BLaER1 treated with 17β-estradiol and CSF1 and Interleukin-3, amounts not matched to agents 10 nM and 100 nM (cell line): ENCODE results near the gene PLK3.

Experiments used
- H3K27ac ChIP-seq, 11 experiments: shearing (Covaris generic); formaldehyde crosslinking; 2 replicates each; pipeline ENCODE4 v1.8.1; 2022
- H3K27me3 ChIP-seq, 11 experiments: shearing (Covaris generic); formaldehyde crosslinking; 2 replicates each; pipeline ENCODE4 v1.8.1; 2022
- H3K36me3 ChIP-seq, 11 experiments: shearing (Covaris generic); formaldehyde crosslinking; 2 replicates each; pipeline ENCODE4 v1.8.1; 2022
- H3K4me1 ChIP-seq, 10 experiments: shearing (Covaris generic); formaldehyde crosslinking; 2 replicates each; pipeline ENCODE4 v1.8.1; 2022
- H3K4me2 ChIP-seq, 11 experiments: shearing (Covaris generic); formaldehyde crosslinking; 2 replicates each; pipeline ENCODE4 v1.8.1; 2022
- H3K4me3 ChIP-seq, 10 experiments: shearing (Covaris generic); formaldehyde crosslinking; 2 replicates each; pipeline ENCODE4 v1.8.1; 2022
- H3K9ac ChIP-seq, 11 experiments: shearing (Covaris generic); formaldehyde crosslinking; 2 replicates each; pipeline ENCODE4 v1.8.1; 2022
- H3K9me3 ChIP-seq, 11 experiments: shearing (Covaris generic); formaldehyde crosslinking; replicated peaks in 1 of 11; 2 replicates each; pipeline ENCODE4 v1.8.1; 2022
- H4K20me1 ChIP-seq, 11 experiments: shearing (Covaris generic); formaldehyde crosslinking; 2 replicates each; pipeline ENCODE4 v1.8.1; 2022
- Cebpa-rat ChIP-seq, 11 experiments: shearing (Covaris generic); IDR thresholded peaks; 2 replicates each; pipeline ENCODE4 v1.8.1; 2022

PLK3 gene

DNA sequence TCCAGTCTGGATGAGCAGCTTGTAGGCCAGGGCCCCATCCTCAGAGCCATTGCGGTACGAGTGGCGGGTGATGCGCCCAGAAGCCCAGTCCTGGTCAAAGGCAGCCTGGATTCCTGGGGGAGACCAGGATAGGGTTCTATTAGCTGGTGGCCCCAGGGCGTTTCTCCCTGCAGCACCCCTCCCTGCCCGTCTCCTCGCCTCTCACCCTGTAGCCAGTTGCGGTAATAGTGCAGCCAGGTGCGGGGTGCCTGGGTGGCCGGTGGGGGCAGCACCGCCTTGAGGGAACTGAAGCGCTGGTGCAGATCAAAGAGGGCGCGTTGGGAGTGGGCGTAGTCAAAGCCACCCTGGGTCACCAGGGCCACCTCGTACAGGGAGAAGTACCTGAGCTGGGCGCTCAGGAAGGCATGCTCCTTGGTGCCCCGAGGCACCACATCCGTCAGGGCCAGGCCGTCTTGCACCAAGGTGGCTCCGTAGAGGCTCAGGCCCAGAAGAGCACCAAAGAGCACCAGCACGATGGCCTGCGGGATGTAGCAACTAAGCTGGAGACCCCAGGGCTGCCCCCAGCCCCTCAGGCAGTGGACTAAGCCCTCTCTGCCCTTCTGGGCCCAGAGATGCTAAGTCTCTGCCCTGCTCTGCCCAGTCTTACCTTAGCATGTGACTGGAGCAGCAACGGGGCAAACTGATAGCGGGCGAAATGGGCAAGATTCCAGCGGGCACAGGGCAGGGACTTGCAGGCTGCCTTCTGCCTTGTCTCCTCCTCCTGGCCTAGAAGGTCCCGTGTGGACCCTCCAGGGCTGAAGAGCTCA lies 27.2 kb downstream of the PLK3 start:
- Histone ChIP-seq H3K36me3 (no peaks in the 10 kb centered on the region), H3K9ac (0 out of 22 replicates have a peak overlapping the region, but pooled peaks of 1 of the 11 experiments have one; percentile 17), H3K27ac (peak overlapping the region in 2 of 11 experiments; percentile 28 to 32; a peak in 3 of 22 replicates), H3K4me3 (no peak overlapping the region), H3K4me2 (peak overlapping the region in 7 of 11 experiments; percentile 6 to 84 (median 46); a peak in 11 of 22 replicates), H3K27me3 (no peaks in the 10 kb centered on the region), H3K4me1 (peaks cover 21 to 55% (median 37%) of the 10 kb centered on the region in 10 experiments), H4K20me1 (no peaks in the 10 kb centered on the region), H3K9me3 (peaks cover 0 to 12% (median 0%) of the 10 kb centered on the region in 11 experiments; a peak in 4 of 22 replicates)
- TF ChIP-seq Cebpa-rat (IDR thresholded peaks at IDR 0.05): no peak

DNA sequence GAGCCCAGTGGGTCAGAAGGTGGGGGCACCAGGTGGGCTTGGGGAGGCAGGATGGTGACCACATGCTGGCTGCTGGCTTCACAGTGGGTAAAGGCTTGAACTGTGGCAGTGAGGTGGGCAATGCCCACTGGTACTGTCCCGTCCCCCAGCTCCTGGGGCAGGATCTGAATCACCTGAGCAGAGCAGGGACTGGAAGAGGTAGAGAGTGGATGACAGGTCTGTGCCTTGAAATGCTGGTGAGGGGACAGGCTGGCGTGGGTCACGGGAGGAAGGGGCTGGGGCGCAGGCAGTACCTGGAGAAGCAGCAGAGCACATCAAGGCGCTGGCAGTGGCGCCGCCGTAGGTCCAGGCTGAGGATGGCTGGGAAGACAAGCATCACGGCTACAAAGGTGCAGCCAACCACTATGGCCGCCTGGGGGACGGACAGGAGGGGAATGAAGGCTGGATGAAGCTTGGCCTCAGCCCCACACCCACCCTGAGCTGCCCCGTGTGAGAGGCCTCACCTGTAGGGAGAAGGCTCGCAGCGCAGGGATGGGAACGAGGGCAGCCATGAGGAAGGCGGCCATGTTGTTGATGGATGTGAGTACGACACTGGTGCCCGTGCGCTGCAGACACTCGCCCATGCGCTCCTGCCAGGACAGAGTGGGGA lies 27.9 kb downstream of the PLK3 start:
- no peak overlapping the region for H3K4me2 ChIP-seq
- peaks cover 0 to 12% (median 0%) of the 10 kb centered on the region in 11 experiments; a peak in 4 of 22 replicates for H3K9me3 ChIP-seq
- H3K27me3 ChIP-seq: no peaks in the 10 kb centered on the region
- no peak overlapping the region for H3K4me3 ChIP-seq
- no peak overlapping the region for H3K27ac ChIP-seq
- H3K4me1 ChIP-seq: peaks cover 27 to 62% (median 44%) of the 10 kb centered on the region in 10 experiments
- no peak for TF ChIP-seq Cebpa-rat (IDR thresholded peaks at IDR 0.05)
- no peak overlapping the region for H3K9ac ChIP-seq
- H3K36me3 ChIP-seq: no peaks in the 10 kb centered on the region
- no peaks in the 10 kb centered on the region for H4K20me1 ChIP-seq

DNA sequence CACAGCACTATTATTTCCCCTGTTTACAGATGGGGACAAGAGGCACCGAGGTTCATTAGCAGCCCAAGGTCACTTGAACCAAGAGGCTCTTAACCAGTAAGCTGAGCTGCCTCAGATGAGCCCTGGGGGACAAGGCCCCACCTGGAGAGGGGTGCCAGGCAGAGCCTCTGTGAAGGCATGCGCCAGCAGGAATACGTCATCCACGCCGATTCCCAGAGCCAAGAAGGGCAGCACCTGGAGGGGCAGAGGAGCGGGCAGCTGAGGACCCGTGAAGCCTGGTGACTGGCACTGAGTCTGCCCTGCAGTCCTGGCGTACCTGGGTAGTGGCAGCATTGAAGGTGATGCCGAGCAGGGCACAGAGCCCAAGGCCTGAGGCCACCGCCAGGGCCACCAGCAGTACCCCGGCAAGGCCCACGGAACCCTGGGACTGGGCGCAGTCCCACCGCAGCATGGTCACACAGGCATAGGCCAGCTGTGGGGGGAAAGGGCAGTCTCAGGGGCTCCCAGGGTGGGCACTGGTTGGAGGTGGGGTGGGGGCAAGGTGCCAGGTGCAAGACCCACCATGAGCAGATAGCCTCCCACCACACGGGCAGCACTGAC lies 28.8 kb downstream of the PLK3 start:
- peaks cover 31 to 70% (median 51%) of the 10 kb centered on the region in 10 experiments for H3K4me1 ChIP-seq
- H3K4me2 ChIP-seq: peak overlapping the region in 4 of 11 experiments; percentile 54 to 80 (median 64); a peak in 3 of 22 replicates
- no peak for TF ChIP-seq Cebpa-rat (IDR thresholded peaks at IDR 0.05)
- H3K9me3 ChIP-seq: peaks cover 0 to 12% (median 0%) of the 10 kb centered on the region in 11 experiments; a peak in 4 of 22 replicates
- no peaks in the 10 kb centered on the region for H3K36me3 ChIP-seq
- no peaks in the 10 kb centered on the region for H3K27me3 ChIP-seq
- no peak overlapping the region for H3K27ac ChIP-seq
- H4K20me1 ChIP-seq: no peaks in the 10 kb centered on the region
- no peak overlapping the region for H3K4me3 ChIP-seq
- H3K9ac ChIP-seq: no peak overlapping the region

DNA sequence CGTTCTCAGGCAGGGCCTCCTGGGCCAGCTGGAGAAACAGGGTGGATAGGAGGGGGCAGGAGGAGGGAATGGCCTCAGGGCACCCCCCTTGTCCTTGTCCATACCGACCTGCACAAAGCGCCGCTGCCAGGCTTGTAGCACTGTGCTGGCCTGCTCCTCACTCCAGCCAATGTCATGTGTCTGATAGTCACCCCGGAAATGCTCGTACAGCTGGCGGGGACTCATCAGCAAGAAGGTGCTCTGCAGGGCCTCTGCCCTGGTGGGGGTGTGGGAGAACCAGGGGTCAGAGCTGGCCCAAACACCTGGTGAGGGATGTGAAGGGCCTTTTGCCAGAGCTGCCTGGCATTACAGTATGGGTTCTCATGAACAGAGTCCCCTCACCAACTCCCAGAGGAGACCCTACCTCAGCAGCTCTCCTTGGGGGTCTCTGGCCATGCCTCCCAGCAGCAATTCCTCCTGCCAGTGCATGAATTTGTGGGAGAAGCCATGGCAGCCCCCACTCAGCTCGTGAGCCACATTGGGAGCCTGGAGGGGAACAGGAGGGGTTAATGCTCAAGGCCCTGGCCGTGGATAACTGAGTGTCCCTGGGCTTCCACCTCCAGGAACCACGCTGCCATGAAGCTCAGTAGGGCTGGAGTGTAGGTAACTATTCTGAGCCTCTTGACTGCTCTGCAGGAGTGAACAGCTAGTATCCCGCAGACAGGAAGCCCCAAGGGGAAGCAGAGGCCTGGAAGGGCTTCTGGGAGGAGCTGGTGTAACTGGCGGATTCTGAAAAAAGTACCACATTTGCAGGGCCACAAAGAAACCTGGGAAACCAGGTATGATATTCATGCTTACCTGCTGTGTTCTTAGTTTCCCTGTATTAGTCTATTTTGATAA lies 29.6 kb downstream of the PLK3 start:
- Histone ChIP-seq H3K36me3 (no peaks in the 10 kb centered on the region), H3K27me3 (no peaks in the 10 kb centered on the region), H3K4me2 (peak overlapping the region; percentile 27 to 80 (median 48)), H3K9me3 (peaks cover 0 to 12% (median 0%) of the 10 kb centered on the region in 11 experiments; a peak in 4 of 22 replicates), H4K20me1 (no peaks in the 10 kb centered on the region), H3K4me3 (no peak overlapping the region), H3K9ac (peak overlapping the region in 2 of 11 experiments; percentile 7 to 42; a peak in 2 of 22 replicates), H3K27ac (no peak overlapping the region), H3K4me1 (peaks cover 31 to 78% (median 57%) of the 10 kb centered on the region in 10 experiments)
- no peak for TF ChIP-seq Cebpa-rat (IDR thresholded peaks at IDR 0.05)

DNA sequence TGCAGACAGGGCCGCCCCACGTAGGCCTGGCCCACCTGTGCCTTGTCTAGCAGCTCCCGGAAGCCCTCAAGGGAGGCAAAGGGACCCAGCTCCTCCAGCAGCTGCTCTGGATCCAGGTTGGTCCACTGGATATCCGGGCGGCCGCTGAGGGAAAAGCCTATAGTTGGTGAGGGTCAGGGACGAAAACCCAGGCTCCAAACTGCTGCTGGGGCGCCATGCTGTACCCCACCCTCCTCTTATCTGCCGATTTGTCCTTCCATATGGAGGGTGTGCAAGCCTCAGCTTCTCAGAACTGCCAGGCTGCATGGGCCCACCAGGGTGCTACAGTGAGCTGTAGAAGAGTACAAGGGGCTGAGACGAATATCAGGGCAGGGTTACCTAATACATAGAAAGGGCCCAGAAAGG lies 30.7 kb downstream of the PLK3 start:
- peak overlapping the region in 6 of 11 experiments; percentile 1 to 86 (median 55); a peak in 7 of 22 replicates for H3K4me2 ChIP-seq
- H3K4me3 ChIP-seq: no peak overlapping the region
- no peak for TF ChIP-seq Cebpa-rat (IDR thresholded peaks at IDR 0.05)
- no peaks in the 10 kb centered on the region for H4K20me1 ChIP-seq
- H3K27me3 ChIP-seq: no peaks in the 10 kb centered on the region
- no peak overlapping the region for H3K27ac ChIP-seq
- peak overlapping the region in 2 of 11 experiments; percentile 2 to 25; a peak in 1 of 22 replicates for H3K9ac ChIP-seq
- H3K4me1 ChIP-seq: peaks cover 31 to 84% (median 59%) of the 10 kb centered on the region in 10 experiments
- peaks cover 0 to 12% (median 0%) of the 10 kb centered on the region in 11 experiments; a peak in 4 of 22 replicates for H3K9me3 ChIP-seq
- H3K36me3 ChIP-seq: no peaks in the 10 kb centered on the region

DNA sequence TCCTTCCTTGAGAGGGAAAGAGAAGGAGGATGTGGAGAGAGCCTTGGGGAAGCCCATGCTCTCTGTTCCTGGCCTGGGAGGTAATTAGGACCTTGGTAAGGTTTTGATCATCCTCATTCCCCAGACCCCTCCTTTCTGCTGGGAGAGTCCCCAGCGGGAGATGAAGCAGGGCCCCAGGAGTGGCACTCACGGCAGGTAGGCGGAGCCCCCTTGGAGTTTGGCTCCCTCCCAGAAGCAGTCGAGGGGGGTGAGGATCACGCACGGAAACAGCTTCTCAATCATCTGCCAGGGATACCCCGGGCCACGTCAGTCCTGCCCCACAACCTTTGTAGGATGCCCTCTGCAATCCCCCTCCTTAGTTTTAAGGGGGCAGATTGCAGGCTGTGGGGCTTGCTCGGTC lies 31.3 kb downstream of the PLK3 start:
- H3K4me2 ChIP-seq: peak overlapping the region in 10 of 11 experiments; percentile 13 to 86 (median 44); a peak in 13 of 22 replicates
- TF ChIP-seq Cebpa-rat (IDR thresholded peaks at IDR 0.05): no peak
- H3K36me3 ChIP-seq: no peaks in the 10 kb centered on the region
- no peak overlapping the region for H3K4me3 ChIP-seq
- H3K27me3 ChIP-seq: no peaks in the 10 kb centered on the region
- H4K20me1 ChIP-seq: no peaks in the 10 kb centered on the region
- peak overlapping the region in 3 of 11 experiments; percentile 2 to 36 (median 25); a peak in 3 of 22 replicates for H3K9ac ChIP-seq
- H3K27ac ChIP-seq: no peak overlapping the region; a peak in 1 of 22 replicates
- H3K9me3 ChIP-seq: peaks cover 0 to 12% (median 0%) of the 10 kb centered on the region in 11 experiments; a peak in 4 of 22 replicates
- peaks cover 31 to 78% (median 62%) of the 10 kb centered on the region in 10 experiments for H3K4me1 ChIP-seq

DNA sequence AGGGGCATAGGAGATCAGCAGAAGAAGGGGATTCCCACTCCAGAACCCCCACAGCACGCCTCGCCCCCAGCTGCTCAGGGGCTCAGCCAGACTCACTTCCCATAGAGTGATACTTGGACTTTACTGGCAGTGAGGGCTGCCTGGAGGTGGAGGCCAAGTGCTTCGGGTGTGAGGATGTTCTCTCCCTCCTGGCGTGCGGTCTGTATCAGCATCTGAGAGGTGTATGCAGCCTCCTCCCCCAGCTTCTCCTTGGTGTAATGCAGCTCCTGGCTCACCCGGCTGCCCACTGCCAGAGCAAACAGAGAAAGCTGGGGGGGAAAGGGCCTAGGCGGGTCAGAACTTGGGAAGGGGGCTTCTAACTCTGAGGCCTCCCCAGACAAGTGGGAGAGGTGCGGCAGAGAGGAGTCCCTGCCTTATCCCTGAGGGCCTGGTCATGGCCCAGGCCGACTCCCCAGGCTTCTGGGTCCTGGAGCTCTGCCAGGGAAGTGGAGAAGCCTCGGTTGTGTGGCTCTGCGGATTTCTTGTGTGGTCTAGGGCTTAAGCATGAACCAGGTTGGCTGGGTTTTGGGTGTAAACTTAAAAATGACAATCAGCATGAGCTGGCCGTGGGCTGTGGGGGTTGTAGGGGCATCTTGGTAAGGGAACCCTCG lies 32.0 kb downstream of the PLK3 start:
- peak overlapping the region; percentile 16 to 86 (median 48); a peak in 20 of 22 replicates for H3K4me2 ChIP-seq
- H3K36me3 ChIP-seq: no peaks in the 10 kb centered on the region
- peak overlapping the region in 1 of 11 experiments; percentile 9; a peak in 3 of 22 replicates for H3K27ac ChIP-seq
- peaks cover 0 to 12% (median 0%) of the 10 kb centered on the region in 11 experiments; a peak in 4 of 22 replicates for H3K9me3 ChIP-seq
- H3K27me3 ChIP-seq: no peaks in the 10 kb centered on the region
- no peak for TF ChIP-seq Cebpa-rat (IDR thresholded peaks at IDR 0.05)
- peaks cover 31 to 71% (median 58%) of the 10 kb centered on the region in 10 experiments for H3K4me1 ChIP-seq
- H3K4me3 ChIP-seq: no peak overlapping the region
- H3K9ac ChIP-seq: peak overlapping the region in 5 of 11 experiments; percentile 14 to 36 (median 25); a peak in 6 of 22 replicates
- H4K20me1 ChIP-seq: no peaks in the 10 kb centered on the region
